AG20443 (cell line): ENCODE results near the gene TBCCD1.
A peak's percentile ranks its signal among the peaks of the same experiment; 100 is the strongest.

Source experiments
- DNase-seq: peaks from one replicate; pipeline ENCODE4 v3.0.0; 2012; ENCODE audit warnings: low spot score, mixed read lengths

The TBCCD1 gene

GRCh38 chr3:186567072-186567921 is at the start of gene TBCCD1:
TBCCD1 (minus strand) TSS chr3:186567339; CDS start chr3:186564329, 3,010 bp downstream.
- DNase-seq, result peak; percentile 97

GRCh38 chr3:186616299-186616617 is 49.1 kb upstream of the TBCCD1 start:
- no peak for DNase-seq

- DNase-seq, result peak; percentile 89
These were observed 47.7 kb upstream of the TBCCD1 start for GRCh38 chr3:186614597-186615483.

GRCh38 chr3:186614266-186614596 is 47.1 kb upstream of the TBCCD1 start:
- DNase-seq, result no peak

GRCh38 chr3:186613637-186614265 is 46.6 kb upstream of the TBCCD1 start:
- DNase-seq, result no peak

- no peak for DNase-seq
These were observed 45.8 kb upstream of the TBCCD1 start, which contains the start of gene AHSG for GRCh38 chr3:186612721-186613636. AHSG (plus strand) TSS chr3:186613060; CDS start chr3:186613142, 82 bp downstream.

GRCh38 chr3:186612065-186612464 is 44.9 kb upstream of the TBCCD1 start:
- DNase-seq, result no peak

GRCh38 chr3:186609247-186609868 is 42.2 kb upstream of the TBCCD1 start:
- peak; percentile 20 for DNase-seq

GRCh38 chr3:186608624-186609215 is 41.6 kb upstream of the TBCCD1 start:
- no peak for DNase-seq

GRCh38 chr3:186605561-186606545 is 38.7 kb upstream of the TBCCD1 start:
- DNase-seq, result no peak

GRCh38 chr3:186605078-186605477 is 37.9 kb upstream of the TBCCD1 start:
- DNase-seq, result no peak

- no peak for DNase-seq
These were observed 36.0 kb upstream of the TBCCD1 start for GRCh38 chr3:186603159-186603558.

- DNase-seq, result no peak
These were observed 33.8 kb upstream of the TBCCD1 start for GRCh38 chr3:186600896-186601295.

- DNase-seq, result no peak
These were observed 32.6 kb upstream of the TBCCD1 start for GRCh38 chr3:186599785-186600166.

- no peak for DNase-seq
These were observed 32.1 kb upstream of the TBCCD1 start for GRCh38 chr3:186599142-186599784.

GRCh38 chr3:186598794-186599141 is 31.6 kb upstream of the TBCCD1 start:
- DNase-seq, result no peak

- DNase-seq, result peak; percentile 40
These were observed 31.1 kb upstream of the TBCCD1 start for GRCh38 chr3:186598108-186598784.

GRCh38 chr3:186596568-186597287 is 29.6 kb upstream of the TBCCD1 start:
- no peak for DNase-seq
